HEK293 (cell line): Measurements from ENCODE around the gene AK9.

Experiments used
- CTCF ChIA-PET: fragments of 350-600 bp; formaldehyde crosslinking; extraction: SDS; loops from one replicate; lab custom pipeline; 2021; ENCODE audit warnings: antibody characterized with exemption; lab: Yijun Ruan, JAX
- POLR2A ChIA-PET: fragments of 300-600 bp; formaldehyde crosslinking; extraction: SDS; loops from one replicate; lab custom pipeline; 2020; ENCODE audit warnings: antibody characterized with exemption, inconsistent platforms; lab: Yijun Ruan, JAX
- H3K27ac ChIP-seq: fragments of 200-500 bp; sonication (Bioruptor generic); 2 replicates; pipeline ENCODE4 v1.5.1; 2014; ENCODE audit warnings: low read depth, low read length, control low read depth, inconsistent platforms; ENCODE audit errors: extremely low read depth
- H3K36me3 ChIP-seq, 2 experiments: fragments of 200-500 bp in 1 of 2; sonication (Bioruptor generic) in 1 of 2; 1 replicate in 1 of 2; 2 replicates in 1 of 2; pipeline ENCODE4 v1.5.1; 2014 to 2017; ENCODE audit warnings: inconsistent platforms in 2 of 2, low read length in 2 of 2; ENCODE audit not compliant: control insufficient read depth in 2 of 2, insufficient read depth in 1 of 2
- H3K4me1 ChIP-seq: fragments of 200-500 bp; sonication (Bioruptor generic); 2 replicates; pipeline ENCODE4 v1.5.1; 2014; ENCODE audit warnings: mild to moderate bottlenecking, low read length, inconsistent platforms; ENCODE audit not compliant: control insufficient read depth, insufficient read depth
- H3K4me3 ChIP-seq: 2 replicates; pipeline ENCODE4 v1.5.1; 2011; ENCODE audit warnings: low read depth, mild to moderate bottlenecking, control low read depth, low read length, moderate library complexity
- H3K9me3 ChIP-seq: fragments of 200-500 bp; sonication (Bioruptor generic); 2 replicates; pipeline ENCODE4 v1.5.1; 2014; ENCODE audit warnings: low read depth, low read length, inconsistent platforms; ENCODE audit not compliant: control insufficient read depth, insufficient read depth
- OSR2 ChIP-seq: fragments of 450-650 bp; formaldehyde crosslinking; IDR thresholded peaks from 2 replicates; pipeline ENCODE4 v1.5.1; 2016; ENCODE audit warnings: missing biosample characterization, missing genetic modification characterization
- ZNF146 ChIP-seq: fragments of 450-650 bp; formaldehyde crosslinking; IDR thresholded peaks from 2 replicates; pipeline ENCODE4 v1.5.1; 2016; ENCODE audit warnings: missing biosample characterization, missing genetic modification characterization
- ZNF26 ChIP-seq: fragments of 450-650 bp; formaldehyde crosslinking; IDR thresholded peaks from 2 replicates; pipeline ENCODE4 v1.5.1; 2016; ENCODE audit warnings: missing biosample characterization, missing genetic modification characterization
- ZNF416 ChIP-seq: fragments of 450-650 bp; formaldehyde crosslinking; IDR thresholded peaks from 2 replicates; pipeline ENCODE4 v1.5.1; 2016; ENCODE audit warnings: missing biosample characterization, missing genetic modification characterization
- ZNF48 ChIP-seq: fragments of 450-650 bp; formaldehyde crosslinking; IDR thresholded peaks from 2 replicates; pipeline ENCODE4 v1.5.1; 2016; ENCODE audit warnings: missing biosample characterization, missing genetic modification characterization
- ZNF571 ChIP-seq: fragments of 450-650 bp; formaldehyde crosslinking; IDR thresholded peaks from 2 replicates; pipeline ENCODE4 v1.5.0; 2017; ENCODE audit warnings: missing biosample characterization, missing genetic modification characterization
- ZNF585B ChIP-seq: fragments of 450-650 bp; formaldehyde crosslinking; IDR thresholded peaks from 2 replicates; pipeline ENCODE4 v1.5.1; 2016; ENCODE audit warnings: missing biosample characterization, missing genetic modification characterization
- ZNF768 ChIP-seq: fragments of 450-650 bp; formaldehyde crosslinking; IDR thresholded peaks from 2 replicates; pipeline ENCODE4 v1.5.1; 2018; ENCODE audit warnings: missing biosample characterization, mild to moderate bottlenecking, missing genetic modification characterization
- ZSCAN30 ChIP-seq: fragments of 450-650 bp; IDR thresholded peaks from 2 replicates; pipeline ENCODE4 v1.5.1; 2018; ENCODE audit warnings: missing biosample characterization, mild to moderate bottlenecking, missing genetic modification characterization, moderate library complexity

AK9 gene

GRCh38 chr6:109445382-109445781, 245.6 kb downstream of the AK9 start (continued):
- no peak for TF ChIP-seq OSR2
- TF ChIP-seq, all 188 proteins: peak for 0

GRCh38 chr6:109443425-109443950, 247.5 kb downstream of the AK9 start:
- Histone ChIP-seq H3K27ac (no peak overlapping the region), H3K36me3 (peaks cover 0 to 56% of the 10 kb centered on the region in 2 experiments; a peak in 1 of 3 replicates), H3K4me3 (no peak overlapping the region), H3K9me3 (no peaks in the 10 kb centered on the region), H3K4me1 (no peaks in the 10 kb centered on the region)
- CTCF ChIA-PET = interaction anchor here (0.7 to 3.6 kb wide), 3 partner anchors 11 to 261 kb away, joined by 3 to 21 read pairs (median 7); partner anchors contain the start of gene MICAL1
- POLR2A ChIA-PET = interaction anchor here (4.2 kb wide), 1 partner anchor 12 kb away, joined by 39 read pairs; the partner anchor contains the start of gene MICAL1
- TF ChIP-seq ZSCAN30 (tag by site-specific recombination) = no peak
- TF ChIP-seq ZNF768 (tag by site-specific recombination) = no peak
- TF ChIP-seq ZNF146 (tag by site-specific recombination) = no peak
- TF ChIP-seq ZNF26 (tag by site-specific recombination) = no peak
- no peak for TF ChIP-seq ZNF571 (tag by site-specific recombination)
- TF ChIP-seq ZNF416 (tag by site-specific recombination) = no peak
- TF ChIP-seq ZNF48 = no peak
- no peak for TF ChIP-seq OSR2
- no peak for TF ChIP-seq ZNF585B (tag by site-specific recombination)
